HG03571 (cell line): Measurements from ENCODE around the gene LRBA.

ENCODE experiments used
- ATAC-seq: cut with Tn5 transposase; IDR thresholded peaks from one replicate; pipeline ENCODE4 v1.9.1; 2021; ENCODE audit not compliant: unreplicated experiment

LRBA gene

GRCh38 chr4:150884625-150885024, 130.5 kb downstream of the LRBA start:
- ATAC-seq = no peak

DNA sequence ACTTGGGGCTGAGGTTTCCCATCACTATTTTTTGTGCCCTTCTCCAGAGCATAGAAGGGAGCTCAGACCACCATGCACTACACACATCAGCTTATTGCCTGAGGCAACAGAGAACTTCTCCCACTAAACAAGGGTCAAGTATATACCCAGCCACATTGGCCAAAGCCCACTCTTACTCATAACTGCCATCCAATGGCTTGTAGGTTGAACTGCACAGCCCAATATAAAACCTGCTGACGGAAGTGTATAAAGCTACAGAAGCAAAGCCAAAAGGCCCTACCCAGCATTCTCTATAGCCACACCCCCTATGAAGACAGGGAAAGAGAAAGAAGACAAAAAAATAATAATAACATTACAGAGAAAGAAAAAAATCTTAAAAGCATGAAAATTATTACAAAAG, 139.7 kb downstream of the LRBA start:
- ATAC-seq = no peak

- no peak for ATAC-seq
Measured at GRCh38 chr4:150874338-150875226, 140.5 kb downstream of the LRBA start.

DNA sequence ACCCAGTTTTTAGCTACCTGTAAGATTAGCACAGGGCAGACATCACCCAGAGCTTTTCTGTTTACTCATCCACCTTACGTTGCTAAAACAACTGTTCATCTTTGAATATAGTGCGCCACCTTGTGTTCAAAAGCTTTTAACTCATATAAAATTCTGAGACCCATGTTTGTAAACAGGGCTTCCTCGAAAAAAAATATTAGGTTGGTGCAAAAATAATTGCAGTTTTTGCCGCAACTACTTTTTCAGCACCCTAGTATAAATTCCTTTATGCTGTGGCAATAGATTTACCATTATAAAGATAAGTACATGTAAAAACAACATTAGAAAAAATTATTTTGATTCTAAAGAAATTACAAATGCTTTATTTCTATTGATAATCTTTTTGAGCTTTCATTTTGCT, 147.9 kb downstream of the LRBA start:
- ATAC-seq = peak; percentile 68

- ATAC-seq = no peak
Measured at GRCh38 chr4:150863456-150863855, 151.6 kb downstream of the LRBA start.

- no peak for ATAC-seq
Measured at GRCh38 chr4:150862829-150863228, 152.3 kb downstream of the LRBA start.

- ATAC-seq = no peak
Measured at GRCh38 chr4:150859453-150859852, 155.6 kb downstream of the LRBA start.

DNA sequence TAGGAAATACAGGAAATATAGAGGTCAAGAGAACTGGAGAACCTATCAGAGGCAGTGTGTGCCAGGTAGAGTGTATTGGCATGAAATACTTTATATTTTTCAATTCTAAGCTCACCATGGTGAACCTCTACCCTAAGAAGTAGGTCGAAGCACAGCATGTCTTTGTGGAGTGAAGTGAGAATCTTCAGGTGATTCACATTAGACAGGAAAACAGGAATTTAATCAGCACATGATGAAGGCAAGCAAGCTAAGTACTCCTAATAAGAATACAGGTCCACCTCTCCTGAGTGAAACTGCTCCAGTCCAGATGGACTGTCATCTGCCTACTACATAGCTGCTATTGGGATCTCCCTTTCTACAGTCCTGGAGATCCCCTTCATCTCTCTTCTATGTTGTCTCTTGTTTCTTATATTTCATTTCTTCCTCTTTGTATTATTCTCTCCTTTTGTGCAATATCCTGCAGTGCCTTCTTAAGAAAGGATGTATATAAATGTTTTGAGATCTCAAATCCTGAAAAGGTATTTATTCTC, 159.0 kb downstream of the LRBA start:
- no peak for ATAC-seq

- no peak for ATAC-seq
Measured at GRCh38 chr4:150854600-150854999, 160.5 kb downstream of the LRBA start.

DNA sequence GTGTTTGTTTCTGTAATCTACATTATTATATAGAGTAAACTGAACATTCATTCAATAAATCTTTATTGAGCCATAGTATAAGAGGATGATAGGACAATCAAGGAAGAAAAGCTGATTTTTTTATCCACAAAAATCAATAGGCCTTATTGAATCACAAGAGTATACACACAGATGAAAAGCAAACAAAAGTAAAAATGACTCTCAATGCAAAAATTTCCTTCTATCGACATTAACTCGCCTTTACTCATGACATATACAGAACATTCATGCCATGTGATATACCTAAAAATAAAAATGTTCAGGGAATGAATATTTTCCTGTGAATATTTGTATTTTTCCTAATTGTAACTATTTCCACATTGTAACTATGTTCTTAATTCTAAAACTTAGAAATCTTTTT, 161.2 kb downstream of the LRBA start:
- ATAC-seq = no peak

- no peak for ATAC-seq
Measured at GRCh38 chr4:150852216-150852615, 162.9 kb downstream of the LRBA start.

- ATAC-seq = no peak
Measured at GRCh38 chr4:150849016-150849415, 166.1 kb downstream of the LRBA start.

DNA sequence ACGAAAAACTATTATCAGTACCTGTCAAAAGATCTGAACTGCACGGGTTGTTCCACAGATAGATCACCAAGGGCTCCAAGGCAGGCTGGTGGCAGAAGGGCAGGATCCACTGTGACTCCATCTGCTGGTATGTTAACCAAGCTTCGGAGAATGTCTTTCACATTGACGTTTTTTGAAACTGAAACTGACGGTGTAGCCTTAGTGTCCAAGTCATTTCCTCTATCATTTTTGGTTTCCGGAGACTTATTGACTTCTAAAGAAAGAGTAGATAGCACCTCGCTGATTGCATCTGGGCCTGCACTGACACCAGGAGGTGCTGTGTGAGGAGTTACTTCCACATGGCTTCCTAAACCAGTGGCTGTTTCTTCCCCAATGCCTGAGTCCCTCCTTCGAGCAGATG, 186.9 kb downstream of the LRBA start:
- peak; percentile 95 for ATAC-seq

DNA sequence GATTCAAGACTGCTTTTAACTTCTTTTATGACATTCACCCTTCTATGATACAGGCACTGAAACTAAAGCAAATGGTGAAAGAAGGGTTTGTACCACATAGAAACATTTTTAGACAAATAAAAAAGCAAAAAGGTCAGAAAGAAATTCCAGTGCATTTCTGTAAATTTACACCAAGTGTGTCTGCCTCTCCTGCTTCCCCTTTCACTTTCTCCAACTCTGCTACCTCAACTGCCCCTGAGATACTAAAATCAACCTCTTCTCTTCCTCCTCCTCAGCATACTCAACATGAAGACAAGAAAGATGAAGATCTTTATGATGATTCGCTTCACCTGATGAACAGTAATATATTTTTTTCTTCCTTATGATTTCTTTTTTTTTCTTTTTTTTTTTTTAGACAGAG, 187.9 kb downstream of the LRBA start:
- ATAC-seq = no peak

DNA sequence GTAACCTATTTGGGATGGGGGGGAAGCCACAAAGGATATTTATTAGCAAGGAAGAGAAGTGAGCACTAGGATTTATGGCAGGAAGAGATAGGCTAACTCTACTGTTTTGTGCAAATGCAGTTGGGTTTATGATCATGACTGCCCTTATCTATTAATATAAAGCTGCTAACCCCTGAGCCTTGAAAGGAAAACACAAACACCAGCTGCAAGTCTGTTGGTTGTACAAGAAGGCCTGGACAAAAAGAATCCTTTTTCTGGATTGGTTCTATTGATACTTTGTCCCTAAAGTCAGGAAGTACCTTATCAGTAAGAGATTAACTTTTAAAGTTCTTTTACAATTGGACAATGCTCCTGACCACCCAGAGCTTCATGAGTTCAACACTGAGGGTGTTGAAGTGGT, 188.8 kb downstream of the LRBA start:
- no peak for ATAC-seq

DNA sequence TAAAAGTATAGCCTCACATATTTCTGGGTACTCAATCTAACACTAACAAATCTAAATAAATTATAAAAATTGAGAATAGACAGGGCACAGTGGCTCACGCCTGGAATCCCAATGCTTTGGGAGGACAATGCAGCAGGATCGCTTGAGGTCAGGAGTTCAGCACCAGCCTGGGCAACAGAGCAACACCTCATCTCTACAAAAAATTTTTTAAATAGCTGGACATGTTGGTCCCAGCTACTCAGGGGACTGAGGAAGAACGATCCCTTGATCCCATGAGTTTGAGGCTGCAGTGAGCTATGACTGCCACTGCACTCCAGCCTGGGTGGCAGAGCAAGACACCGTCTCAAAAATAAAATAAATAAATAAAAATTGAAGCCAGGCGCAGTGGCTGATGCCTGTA, 192.7 kb downstream of the LRBA start:
- ATAC-seq = no peak

- ATAC-seq = no peak
Measured at GRCh38 chr4:150821641-150822040, 193.4 kb downstream of the LRBA start.

DNA sequence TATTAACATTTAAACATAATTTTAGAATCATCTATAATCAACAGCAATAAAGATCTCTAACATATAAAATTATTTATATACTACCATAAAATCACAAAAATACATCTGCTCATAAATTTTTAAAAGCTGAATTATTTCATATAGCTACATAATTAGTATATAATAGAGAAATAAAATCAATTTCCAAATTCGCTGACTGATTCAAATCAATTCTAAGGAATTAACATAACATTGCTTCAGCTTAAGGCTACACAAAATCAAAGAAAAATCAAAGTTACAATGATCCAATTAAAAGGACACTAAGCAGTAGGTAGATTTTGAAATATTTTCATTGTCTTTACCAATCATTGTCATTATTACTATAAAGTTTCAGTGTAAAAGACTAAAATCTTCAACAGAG, 194.7 kb downstream of the LRBA start:
- ATAC-seq = no peak

DNA sequence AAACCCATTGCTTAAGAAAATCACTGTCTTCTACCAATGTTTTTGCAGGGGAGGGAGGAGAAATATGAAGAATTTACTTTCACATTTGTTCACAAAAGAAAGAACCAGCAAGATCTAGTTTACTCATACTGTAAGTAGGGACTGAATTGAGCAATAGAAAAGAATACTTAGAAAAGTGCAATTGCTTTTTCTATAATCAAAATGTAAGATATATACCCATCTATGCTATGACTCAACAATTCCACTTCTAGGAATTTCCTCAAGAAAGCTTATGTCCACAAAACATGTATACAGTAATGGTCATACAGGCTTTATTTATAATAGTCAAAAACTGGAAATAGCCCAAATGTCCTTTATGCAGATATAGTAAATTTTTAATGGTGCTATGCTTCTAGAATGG, 196.4 kb downstream of the LRBA start:
- ATAC-seq = no peak

DNA sequence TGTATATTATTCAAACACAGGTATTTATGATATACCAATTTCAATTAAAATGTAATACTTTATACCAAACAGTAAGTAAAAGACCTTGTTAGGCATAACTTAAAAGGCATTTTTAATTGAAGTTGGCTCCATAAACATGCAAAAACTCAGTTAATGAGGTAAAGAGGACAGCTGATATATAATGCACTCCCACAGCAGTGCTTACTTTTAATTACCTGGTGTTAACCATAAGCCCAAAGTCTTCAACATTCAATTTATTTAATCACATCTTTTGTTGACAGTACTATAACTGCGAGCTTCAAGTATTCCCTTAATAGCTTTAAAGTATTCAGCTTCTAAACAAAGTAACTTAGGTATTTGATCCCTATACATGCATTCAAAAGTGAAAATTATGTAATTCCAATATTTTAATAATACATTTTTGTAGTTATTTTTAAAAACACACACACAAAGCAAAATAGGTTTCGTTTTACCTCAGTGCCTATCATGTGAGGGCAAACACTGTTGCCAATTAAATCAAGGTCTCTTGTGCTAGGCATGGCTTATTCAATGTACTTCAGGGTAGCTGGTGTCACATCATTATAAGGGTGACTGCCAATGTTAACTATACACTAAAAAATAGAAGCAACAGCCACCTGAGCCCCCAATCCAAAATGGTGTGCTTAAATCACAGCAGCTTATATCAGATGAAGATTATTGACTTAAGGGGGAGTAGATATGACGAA, 197.1 kb downstream of the LRBA start:
- no peak for ATAC-seq

GRCh38 chr4:150817017-150817416, 198.1 kb downstream of the LRBA start:
- ATAC-seq = no peak

DNA sequence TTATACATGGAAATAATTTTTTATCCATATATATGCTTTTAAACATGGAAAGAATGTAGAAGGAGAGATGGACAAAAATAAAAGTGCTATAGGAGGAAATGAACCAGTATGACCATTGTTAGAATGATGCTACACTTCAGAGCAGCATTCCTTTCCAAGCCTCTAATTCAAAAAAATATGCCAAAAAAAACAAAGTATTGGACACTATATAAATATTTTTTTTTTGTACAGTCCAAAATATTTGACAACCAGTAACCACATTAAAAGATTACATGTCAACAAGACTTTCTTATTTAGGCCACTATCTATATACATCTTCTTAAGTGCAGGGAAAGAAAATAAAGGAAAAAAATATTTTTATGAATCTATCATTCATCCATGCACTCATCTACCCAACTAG, 198.6 kb downstream of the LRBA start:
- ATAC-seq = no peak
